H9 (cell line): ENCODE data around the gene NFILZ. TPM values are rescaled to one million over a fixed set of nuclear protein-coding genes. Genes with fewer than 3 reads are reported as not detected.

Experiments
- DNase-seq: peaks from one replicate; pipeline ENCODE4 v3.0.0-alpha.2; 2017
- H2AFZ ChIP-seq: one replicate; pipeline ENCODE4 v1.6.1; 2013; ENCODE audit warnings: mild to moderate bottlenecking, low read length, control low read depth, moderate library complexity
- H2AK5ac ChIP-seq: 2 replicates; pipeline ENCODE4 v1.6.1; 2013; ENCODE audit warnings: low read length, control low read depth, mixed read lengths; ENCODE audit not compliant: insufficient read length
- H2BK120ac ChIP-seq: one replicate; pipeline ENCODE4 v1.6.1; 2013; ENCODE audit warnings: low read depth, mild to moderate bottlenecking, low read length, control low read depth, inconsistent platforms; ENCODE audit not compliant: poor library complexity, severe bottlenecking
- H2BK12ac ChIP-seq: 2 replicates; pipeline ENCODE4 v1.6.1; 2013; ENCODE audit warnings: low read length, control low read depth, mixed read lengths, low read depth; ENCODE audit not compliant: insufficient read length
- H2BK15ac ChIP-seq: 2 replicates; pipeline ENCODE4 v1.6.1; 2013; ENCODE audit warnings: low read depth, low read length, control low read depth
- H2BK20ac ChIP-seq: one replicate; pipeline ENCODE4 v1.6.1; 2013; ENCODE audit warnings: low read depth, mild to moderate bottlenecking, low read length, control low read depth, inconsistent platforms; ENCODE audit not compliant: poor library complexity, severe bottlenecking
- H2BK5ac ChIP-seq: 2 replicates; pipeline ENCODE4 v1.6.1; 2013; ENCODE audit warnings: low read length, control low read depth, mixed read lengths; ENCODE audit not compliant: insufficient read length
- H3K14ac ChIP-seq: 2 replicates; pipeline ENCODE4 v1.6.1; 2013; ENCODE audit warnings: low read length, control low read depth; ENCODE audit not compliant: insufficient read depth
- H3K18ac ChIP-seq: 2 replicates; pipeline ENCODE4 v1.6.1; 2013; ENCODE audit warnings: low read depth, mild to moderate bottlenecking, mixed read lengths, low read length, control low read depth; ENCODE audit not compliant: insufficient read length
- H3K23ac ChIP-seq: 2 replicates; pipeline ENCODE4 v1.6.1; 2013; ENCODE audit warnings: low read length, control low read depth, mixed read lengths, low read depth; ENCODE audit not compliant: insufficient read length
- H3K23me2 ChIP-seq: 2 replicates; pipeline ENCODE4 v1.6.1; 2013; ENCODE audit warnings: low read depth, mild to moderate bottlenecking, mixed read lengths, low read length, control low read depth; ENCODE audit not compliant: insufficient read length, poor library complexity, severe bottlenecking
- H3K27ac ChIP-seq: 2 replicates; pipeline ENCODE4 v1.5.1; 2013; ENCODE audit warnings: low read length, control low read depth, mixed read lengths, low read depth; ENCODE audit not compliant: insufficient read length
- H3K27me3 ChIP-seq: 2 replicates; pipeline ENCODE4 v1.6.1; 2013; ENCODE audit warnings: low read length, control low read depth, inconsistent platforms; ENCODE audit not compliant: insufficient read depth
- H3K4ac ChIP-seq: 2 replicates; pipeline ENCODE4 v1.6.1; 2013; ENCODE audit warnings: low read depth, mild to moderate bottlenecking, control low read depth, inconsistent platforms, low read length, moderate library complexity
- H3K4me1 ChIP-seq: 2 replicates; pipeline ENCODE4 v1.6.1; 2013; ENCODE audit warnings: low read length, control low read depth, inconsistent platforms; ENCODE audit not compliant: insufficient read depth
- H3K4me2 ChIP-seq: 2 replicates; pipeline ENCODE4 v1.6.1; 2013; ENCODE audit warnings: low read length, control low read depth, mixed read lengths; ENCODE audit not compliant: insufficient read length, insufficient read depth
- H3K56ac ChIP-seq: 2 replicates; pipeline ENCODE4 v1.6.1; 2013; ENCODE audit warnings: low read depth, mild to moderate bottlenecking, mixed read lengths, low read length, control low read depth; ENCODE audit not compliant: insufficient read length
- H3K79me1 ChIP-seq: 2 replicates; pipeline ENCODE4 v1.6.1; 2013; ENCODE audit warnings: low read depth, mild to moderate bottlenecking, moderate library complexity, low read length, control low read depth, inconsistent platforms; ENCODE audit not compliant: insufficient read depth, poor library complexity, severe bottlenecking
- H3K79me2 ChIP-seq: 2 replicates; pipeline ENCODE4 v1.6.1; 2013; ENCODE audit warnings: low read length, control low read depth, inconsistent platforms; ENCODE audit not compliant: insufficient read depth
- H3K9ac ChIP-seq: 2 replicates; pipeline ENCODE4 v1.6.1; 2013; ENCODE audit warnings: low read length, control low read depth, mixed read lengths; ENCODE audit not compliant: insufficient read length; ENCODE audit errors: extremely low read depth
- H3K9me3 ChIP-seq: one replicate; pipeline ENCODE4 v1.6.1; 2013; ENCODE audit warnings: low read depth, low read length, inconsistent platforms; ENCODE audit not compliant: control insufficient read depth
- H3T11ph ChIP-seq: one replicate; pipeline ENCODE4 v1.6.1; 2013; ENCODE audit warnings: mild to moderate bottlenecking, low read length, control low read depth, inconsistent platforms
- H4K20me1 ChIP-seq: one replicate; pipeline ENCODE4 v1.6.1; 2013; ENCODE audit not compliant: control insufficient read depth, insufficient read length, insufficient read depth
- H4K5ac ChIP-seq: 2 replicates; pipeline ENCODE4 v1.6.1; 2013; ENCODE audit warnings: low read depth, mild to moderate bottlenecking, mixed read lengths, low read length, control low read depth; ENCODE audit not compliant: insufficient read length
- H4K8ac ChIP-seq: replicated peaks from 2 replicates; pipeline ENCODE4 v1.6.1; 2013; ENCODE audit warnings: low read length, control low read depth, mixed read lengths, low read depth; ENCODE audit not compliant: insufficient read length
- H4K91ac ChIP-seq: 2 replicates; pipeline ENCODE4 v1.6.1; 2013; ENCODE audit warnings: low read depth, mild to moderate bottlenecking, moderate library complexity, mixed read lengths, low read length, control low read depth; ENCODE audit not compliant: insufficient read length
- H3K27ac Mint-ChIP-seq, 3 experiments: 2 replicates in 2 of 3; 3 replicates in 1 of 3; pipeline ENCODE4 v1.8.0; 2020 to 2021; ENCODE audit warnings: mixed read lengths in 3 of 3, mild to moderate bottlenecking in 1 of 3, moderate library complexity in 1 of 3
- H3K27me3 Mint-ChIP-seq: 2 replicates; pipeline ENCODE4 v1.8.0; 2021; ENCODE audit warnings: low read depth, mild to moderate bottlenecking, moderate library complexity, mixed read lengths
- H3K36me3 Mint-ChIP-seq, 3 experiments: 2 replicates in 2 of 3; 3 replicates in 1 of 3; pipeline ENCODE4 v1.8.0; 2020 to 2021; ENCODE audit warnings: low read depth in 3 of 3, mixed read lengths in 3 of 3; ENCODE audit not compliant: insufficient read depth in 1 of 3
- H3K4me1 Mint-ChIP-seq, 2 experiments: 2 replicates each; pipeline ENCODE4 v1.8.0; 2020; ENCODE audit warnings: mixed read lengths in 2 of 2
- H3K4me3 Mint-ChIP-seq, 2 experiments: 2 replicates in 1 of 2; 3 replicates in 1 of 2; pipeline ENCODE4 v1.8.0; 2020 to 2021; ENCODE audit warnings: mild to moderate bottlenecking in 2 of 2, mixed read lengths in 2 of 2, moderate library complexity in 1 of 2
- H3K9me3 Mint-ChIP-seq, 2 experiments: 2 replicates in 1 of 2; 3 replicates in 1 of 2; pipeline ENCODE4 v1.8.0; 2020; ENCODE audit warnings: mild to moderate bottlenecking in 2 of 2, mixed read lengths in 2 of 2, moderate library complexity in 1 of 2
- CTCF ChIP-seq: fragments of 200-600 bp; sonication (generic); conservative IDR thresholded peaks from 3 replicates; pipeline ENCODE4 v1.8.0; 2021; ENCODE audit warnings: antibody characterized with exemption, mild to moderate bottlenecking
- WGBS: extraction: QIAGEN DNeasy Blood & Tissue Kit; methylation state at CpG from one replicate; pipeline ENCODE4 v1.1.7; 2013; ENCODE audit warnings: missing lambda C conversion rate, low lambda C conversion rate, mixed read lengths; ENCODE audit not compliant: insufficient read length; ENCODE audit errors: extremely low coverage; 5-methylcytosine and 5-hydroxymethylcytosine counted together
- total RNA-seq: library from RNA; stranded (reverse); gene quantifications from 2 replicates; pipeline ENCODE4 v1.2.1, GENCODE V29; 2021

The NFILZ gene
- total RNA-seq, 1 experiment from 2014 or later, result not detected

- no peak overlapping the region for H3K23ac ChIP-seq
Measured at GRCh38 chr19:8655340-8655709, 24.9 kb downstream of the NFILZ start.

More at GRCh38 chr19:8655340-8655709, 24.9 kb downstream of the NFILZ start:
- H3K18ac ChIP-seq, result no peak overlapping the region
- no peak overlapping the region for H4K5ac ChIP-seq
- no peak overlapping the region for H4K8ac ChIP-seq
- no peak overlapping the region for H2BK12ac ChIP-seq
- no peak overlapping the region for H4K91ac ChIP-seq
- no peaks in the 10 kb centered on the region for H3K9me3 ChIP-seq
- H3K14ac ChIP-seq, result no peak overlapping the region
- H2AFZ ChIP-seq, result no peak overlapping the region
- no peak overlapping the region for H3T11ph ChIP-seq
- H3K27ac ChIP-seq, result no peak overlapping the region
- no peaks in the 10 kb centered on the region for H3K4me1 ChIP-seq
- no peak overlapping the region for H3K4me2 ChIP-seq
- Mint-ChIP-seq H3K27ac (no peak overlapping the region; a peak in 1 of 7 replicates), H3K27me3 (peaks cover 17% of the 10 kb centered on the region), H3K36me3 (no peaks in the 10 kb centered on the region; a peak in 1 of 7 replicates), H3K4me3 (no peak overlapping the region), H3K4me1 (peaks cover 2 to 15% of the 10 kb centered on the region in 2 experiments), H3K9me3 (no peaks in the 10 kb centered on the region)
- no peaks in the 10 kb centered on the region for H3K23me2 ChIP-seq
- H4K20me1 ChIP-seq, result no peaks in the 10 kb centered on the region
- H3K9ac ChIP-seq, result no peak overlapping the region
- H2BK20ac ChIP-seq, result no peak overlapping the region
- TF ChIP-seq CTCF, result no peak
- no CpG with 5 or more reads among the region's 12 CpGs for WGBS
- H2BK5ac ChIP-seq, result no peak overlapping the region
- H2BK120ac ChIP-seq, result no peak overlapping the region
- no peaks in the 10 kb centered on the region for H3K79me2 ChIP-seq
- H2BK15ac ChIP-seq, result no peak overlapping the region
- no peak overlapping the region for H2AK5ac ChIP-seq
- DNase-seq, result no peak
- H3K4ac ChIP-seq, result no peak overlapping the region
- H3K56ac ChIP-seq, result no peak overlapping the region
- H3K79me1 ChIP-seq, result no peaks in the 10 kb centered on the region
- no peaks in the 10 kb centered on the region for H3K27me3 ChIP-seq
